IMR-90 (cell line): ENCODE results near the gene ENTPD7.

ENCODE experiments used
- CTCF ChIP-seq: conservative IDR thresholded peaks from 2 replicates; pipeline ENCODE4 v1.5.1; 2012; ENCODE audit warnings: mild to moderate bottlenecking, low read depth, low read length, improper control_type of control experiment
- ELK1 ChIP-seq: fragments of 150-350 bp; IDR thresholded peaks from 2 replicates; pipeline ENCODE4 v1.6.1; 2016; ENCODE audit warnings: low read depth, mild to moderate bottlenecking, low read length, moderate library complexity, borderline replicate concordance
- FOS ChIP-seq: fragments of 150-350 bp; IDR thresholded peaks from 2 replicates; pipeline ENCODE4 v1.6.1; 2016; ENCODE audit warnings: low read depth, low read length
- MAFK ChIP-seq: IDR thresholded peaks from 2 replicates; pipeline ENCODE4 v1.6.1; 2012; ENCODE audit warnings: low read depth, low read length, improper control_type of control experiment
- MAZ ChIP-seq: IDR thresholded peaks from 2 replicates; pipeline ENCODE4 v1.6.1; 2012; ENCODE audit warnings: low read depth, mild to moderate bottlenecking, low read length, improper control_type of control experiment, moderate library complexity, borderline replicate concordance
- NFE2L2 ChIP-seq: fragments of 150-350 bp; IDR thresholded peaks from 2 replicates; pipeline ENCODE4 v1.6.1; 2016; ENCODE audit warnings: low read depth, mild to moderate bottlenecking, low read length
- POLR2A ChIP-seq: IDR thresholded peaks from 2 replicates; pipeline ENCODE4 v1.6.1; 2012; ENCODE audit warnings: mild to moderate bottlenecking, low read depth, low read length
- RAD21 ChIP-seq: IDR thresholded peaks from 2 replicates; pipeline ENCODE4 v1.6.1; 2012; ENCODE audit warnings: low read length, improper control_type of control experiment
- RCOR1 ChIP-seq: IDR thresholded peaks from 2 replicates; pipeline ENCODE4 v1.6.1; 2012; ENCODE audit warnings: mild to moderate bottlenecking, low read length, improper control_type of control experiment; ENCODE audit not compliant: insufficient replicate concordance
- USF2 ChIP-seq: fragments of 150-350 bp; IDR thresholded peaks from 2 replicates; pipeline ENCODE4 v1.6.1; 2017; ENCODE audit warnings: mild to moderate bottlenecking, antibody characterized with exemption, low read length, low read depth

GRCh38 chr10:99654390-99655175, 4.7 kb upstream of the ENTPD7 start:
- TF ChIP-seq MAZ, result no peak
- no peak for TF ChIP-seq POLR2A
- no peak for TF ChIP-seq FOS
- no peak for TF ChIP-seq CTCF
- TF ChIP-seq RAD21, result no peak
- no peak for TF ChIP-seq USF2
- no peak for TF ChIP-seq MAFK
- no peak for TF ChIP-seq NFE2L2
- no peak for TF ChIP-seq RCOR1
- TF ChIP-seq ELK1, result no peak
